HepG2 (cell line): ENCODE results near the gene CASKIN1. TPM values are rescaled to one million over a fixed set of nuclear protein-coding genes. Genes with fewer than 3 reads are reported as not detected.
A peak's percentile ranks its signal among the peaks of the same experiment; 100 is the strongest.

Source experiments
- FOXA3 ChIP-seq: IDR thresholded peaks from 2 replicates; pipeline ENCODE4 v1.6.1; 2016; ENCODE audit warnings: missing genetic modification reagents, missing compliant biosample characterization
- GPN1 ChIP-seq: sonication (generic); formaldehyde crosslinking; IDR thresholded peaks from 2 replicates; pipeline ENCODE4 v1.5.1; 2020; ENCODE audit warnings: missing genetic modification reagents, borderline replicate concordance
- MAF1 ChIP-seq: sonication (generic); formaldehyde crosslinking; IDR thresholded peaks from 2 replicates; pipeline ENCODE4 v1.5.0; 2020; ENCODE audit warnings: missing genetic modification reagents, borderline replicate concordance
- MXD4 ChIP-seq: IDR thresholded peaks from 2 replicates; pipeline ENCODE4 v1.6.1; 2016; ENCODE audit warnings: mild to moderate bottlenecking, missing biosample characterization, missing genetic modification reagents
- NCOA5 ChIP-seq: sonication (generic); formaldehyde crosslinking; IDR thresholded peaks from 2 replicates; pipeline ENCODE4 v1.4.0; 2020; ENCODE audit warnings: missing genetic modification reagents
- NR0B2 ChIP-seq: sonication (generic); formaldehyde crosslinking; IDR thresholded peaks from 2 replicates; pipeline ENCODE4 v1.4.0; 2020; ENCODE audit warnings: mild to moderate bottlenecking, missing genetic modification reagents
- NR1H2 ChIP-seq: sonication (generic); formaldehyde crosslinking; IDR thresholded peaks from 2 replicates; pipeline ENCODE4 v1.8.1; 2022; ENCODE audit warnings: low read depth, missing genetic modification reagents, borderline replicate concordance
- SMAD3 ChIP-seq: sonication (generic); formaldehyde crosslinking; IDR thresholded peaks from 2 replicates; pipeline ENCODE4 v1.4.0; 2020; ENCODE audit warnings: missing genetic modification reagents
- ZFP37 ChIP-seq: sonication (generic); formaldehyde crosslinking; IDR thresholded peaks from 2 replicates; pipeline ENCODE4 v1.4.0; 2020; ENCODE audit warnings: missing genetic modification reagents, borderline replicate concordance
- ZGPAT ChIP-seq: IDR thresholded peaks from 2 replicates; pipeline ENCODE4 v1.6.1; 2016; ENCODE audit warnings: mild to moderate bottlenecking
- ZNF317 ChIP-seq: sonication (generic); formaldehyde crosslinking; IDR thresholded peaks from 2 replicates; pipeline ENCODE4 v1.5.0; 2020; ENCODE audit warnings: mild to moderate bottlenecking, missing genetic modification reagents
- ZNF547 ChIP-seq: sonication (generic); formaldehyde crosslinking; IDR thresholded peaks from 2 replicates; pipeline ENCODE4 v1.5.1; 2020; ENCODE audit warnings: mild to moderate bottlenecking, missing genetic modification reagents
- ZNF619 ChIP-seq: sonication (generic); formaldehyde crosslinking; IDR thresholded peaks from 2 replicates; pipeline ENCODE4 v1.4.0; 2020; ENCODE audit warnings: mild to moderate bottlenecking, missing genetic modification reagents
- ZNF639 ChIP-seq: conservative IDR thresholded peaks from 2 replicates; pipeline ENCODE4 v1.6.1; 2018; ENCODE audit warnings: missing genetic modification reagents
- ZNF891 ChIP-seq: sonication (generic); formaldehyde crosslinking; IDR thresholded peaks from 2 replicates; pipeline ENCODE4 v1.5.0; 2020; ENCODE audit warnings: mild to moderate bottlenecking, missing genetic modification reagents
- ZSCAN29 ChIP-seq: sonication (generic); formaldehyde crosslinking; conservative IDR thresholded peaks from 2 replicates; pipeline ENCODE4 v1.4.0; 2020; ENCODE audit warnings: mild to moderate bottlenecking, missing genetic modification reagents
- polyA plus RNA-seq, 8 experiments: library from polyadenylated mRNA; depleted of rRNA in 3 of 8; stranded (reverse) in 7 of 8; unstranded in 1 of 8; fragments of >200 nt; fragmentation: Illumina TruSeq in 4 of 8; extraction: Trizol in 4 of 8; gene quantifications; 2 replicates each; pipeline versions ENCODE4 v1.2.1 to v1.2.3, GENCODE V29; 2011 to 2016; ENCODE audit warnings: low read depth in 4 of 8, missing spikeins in 1 of 8, mixed read lengths in 1 of 8; ENCODE audit not compliant: insufficient read depth in 1 of 8
- total RNA-seq, 5 experiments: library from RNA; depleted of rRNA; stranded (reverse); fragments of >200 nt; fragmentation: Illumina TruSeq; extraction: Trizol; gene quantifications; 2 replicates each; pipeline ENCODE4 v1.2.3, GENCODE V29; 2016; ENCODE audit warnings: low read depth in 1 of 5
- TF ChIP-seq, protein P1 (sequence below): sonication (generic); formaldehyde crosslinking; IDR thresholded peaks from 2 replicates; pipeline ENCODE4 v1.5.0; 2020; ENCODE audit warnings: mild to moderate bottlenecking, missing genetic modification reagents
- TF ChIP-seq, protein P2 (sequence below): sonication (generic); formaldehyde crosslinking; IDR thresholded peaks from 2 replicates; pipeline ENCODE4 v1.5.1; 2020; ENCODE audit warnings: mild to moderate bottlenecking, missing genetic modification reagents, borderline replicate concordance
- TF ChIP-seq, protein P3 (sequence below): IDR thresholded peaks from 2 replicates; pipeline ENCODE4 v1.6.1; 2016; ENCODE audit warnings: missing genetic modification reagents, missing compliant biosample characterization
- TF ChIP-seq, protein P4 (sequence below): sonication (generic); formaldehyde crosslinking; IDR thresholded peaks from 2 replicates; pipeline ENCODE4 v1.8.0; 2022; ENCODE audit warnings: mild to moderate bottlenecking, missing genetic modification reagents, moderate library complexity

Gene CASKIN1
- total and polyA plus RNA-seq, 2 of the 13 experiments (the other 11 are each of a cell fraction or from before 2014, with no cell fraction given) = 1.2 to 2.2 TPM

DNA sequence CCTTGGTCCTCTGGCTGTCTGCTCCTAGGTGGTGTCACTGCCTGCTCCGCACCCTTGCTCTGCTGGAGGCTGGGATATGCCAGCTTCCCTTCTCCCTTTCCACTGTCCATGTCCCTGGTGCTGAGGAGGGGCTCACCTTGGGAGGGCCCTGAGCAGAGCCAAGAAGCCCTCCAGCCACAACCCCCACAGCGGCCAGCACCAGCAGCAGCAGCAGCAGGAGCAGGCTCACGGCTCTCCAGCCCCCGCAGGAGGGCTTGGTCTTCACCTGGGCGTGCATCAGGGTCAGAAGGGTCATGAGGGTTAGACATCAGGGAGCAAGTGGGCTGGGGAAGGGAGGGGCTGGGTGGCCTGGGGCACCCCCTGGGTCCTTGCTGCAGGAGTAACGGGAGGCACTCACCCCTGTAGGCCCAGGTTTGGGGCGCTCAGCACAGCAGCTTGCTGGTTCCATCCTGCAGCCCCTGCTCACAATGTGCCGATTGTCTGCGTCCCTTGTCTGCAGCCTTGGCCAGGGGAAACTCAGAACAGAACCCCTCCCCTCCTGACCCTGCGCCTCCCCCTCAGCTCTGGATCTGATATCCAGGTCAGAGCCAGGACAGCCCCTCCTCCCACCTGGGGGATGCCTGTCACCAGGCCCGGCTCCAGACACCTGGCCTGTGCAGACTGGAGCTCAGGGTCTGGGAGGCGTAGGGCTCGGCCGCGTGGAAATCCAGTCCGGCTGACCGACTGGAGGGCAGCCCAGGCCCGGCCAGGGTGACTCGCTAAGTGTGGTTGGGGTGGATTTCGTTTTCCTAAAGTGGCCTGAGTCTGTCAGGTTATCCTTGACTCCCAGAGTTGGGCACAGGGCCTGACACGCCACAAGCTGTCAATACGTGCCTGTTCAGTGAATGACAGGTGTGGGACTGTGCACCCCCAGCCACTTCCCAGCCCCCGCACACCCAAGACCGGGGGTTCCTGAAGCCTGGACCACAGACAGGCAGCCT, 14.3 kb upstream of the CASKIN1 start, which contains the start of gene BRICD5 (continued):
- TF ChIP-seq, protein P1, sequence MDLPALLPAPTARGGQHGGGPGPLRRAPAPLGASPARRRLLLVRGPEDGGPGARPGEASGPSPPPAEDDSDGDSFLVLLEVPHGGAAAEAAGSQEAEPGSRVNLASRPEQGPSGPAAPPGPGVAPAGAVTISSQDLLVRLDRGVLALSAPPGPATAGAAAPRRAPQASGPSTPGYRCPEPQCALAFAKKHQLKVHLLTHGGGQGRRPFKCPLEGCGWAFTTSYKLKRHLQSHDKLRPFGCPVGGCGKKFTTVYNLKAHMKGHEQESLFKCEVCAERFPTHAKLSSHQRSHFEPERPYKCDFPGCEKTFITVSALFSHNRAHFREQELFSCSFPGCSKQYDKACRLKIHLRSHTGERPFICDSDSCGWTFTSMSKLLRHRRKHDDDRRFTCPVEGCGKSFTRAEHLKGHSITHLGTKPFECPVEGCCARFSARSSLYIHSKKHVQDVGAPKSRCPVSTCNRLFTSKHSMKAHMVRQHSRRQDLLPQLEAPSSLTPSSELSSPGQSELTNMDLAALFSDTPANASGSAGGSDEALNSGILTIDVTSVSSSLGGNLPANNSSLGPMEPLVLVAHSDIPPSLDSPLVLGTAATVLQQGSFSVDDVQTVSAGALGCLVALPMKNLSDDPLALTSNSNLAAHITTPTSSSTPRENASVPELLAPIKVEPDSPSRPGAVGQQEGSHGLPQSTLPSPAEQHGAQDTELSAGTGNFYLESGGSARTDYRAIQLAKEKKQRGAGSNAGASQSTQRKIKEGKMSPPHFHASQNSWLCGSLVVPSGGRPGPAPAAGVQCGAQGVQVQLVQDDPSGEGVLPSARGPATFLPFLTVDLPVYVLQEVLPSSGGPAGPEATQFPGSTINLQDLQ (CRISPR knock-in tag) = no peak
- TF ChIP-seq, protein P2, sequence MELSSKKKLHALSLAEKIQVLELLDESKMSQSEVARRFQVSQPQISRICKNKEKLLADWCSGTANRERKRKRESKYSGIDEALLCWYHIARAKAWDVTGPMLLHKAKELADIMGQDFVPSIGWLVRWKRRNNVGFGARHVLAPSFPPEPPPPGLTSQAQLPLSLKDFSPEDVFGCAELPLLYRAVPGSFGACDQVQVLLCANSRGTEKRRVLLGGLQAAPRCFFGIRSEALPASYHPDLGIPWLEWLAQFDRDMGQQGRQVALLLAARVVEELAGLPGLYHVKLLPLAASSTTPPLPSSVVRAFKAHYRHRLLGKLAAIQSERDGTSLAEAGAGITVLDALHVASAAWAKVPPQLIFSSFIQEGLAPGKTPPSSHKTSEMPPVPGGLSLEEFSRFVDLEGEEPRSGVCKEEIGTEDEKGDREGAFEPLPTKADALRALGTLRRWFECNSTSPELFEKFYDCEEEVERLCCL (CRISPR knock-in tag) = no peak
- no peak for TF ChIP-seq ZNF547 (CRISPR knock-in tag)
- TF ChIP-seq, protein P3, sequence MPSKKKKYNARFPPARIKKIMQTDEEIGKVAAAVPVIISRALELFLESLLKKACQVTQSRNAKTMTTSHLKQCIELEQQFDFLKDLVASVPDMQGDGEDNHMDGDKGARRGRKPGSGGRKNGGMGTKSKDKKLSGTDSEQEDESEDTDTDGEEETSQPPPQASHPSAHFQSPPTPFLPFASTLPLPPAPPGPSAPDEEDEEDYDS (CRISPR knock-in tag) = 0 out of 2 replicates have a peak, but pooled peaks have one; percentile 21
- no peak for TF ChIP-seq SMAD3
- TF ChIP-seq ZNF317 (CRISPR knock-in tag) = peak; percentile 45; the same call in 1 of the 2 replicates
- TF ChIP-seq GPN1 = no peak
- TF ChIP-seq ZGPAT (CRISPR knock-in tag) = no peak
- TF ChIP-seq NR0B2 = peak; percentile 58; the same call in 1 of the 2 replicates
- no peak for TF ChIP-seq NR1H2 (CRISPR knock-in tag)
- no peak for TF ChIP-seq MXD4
- TF ChIP-seq ZSCAN29 (CRISPR knock-in tag) = no peak
- no peak for TF ChIP-seq FOXA3 (CRISPR knock-in tag)
- TF ChIP-seq ZNF639 (CRISPR knock-in tag) = no peak
- TF ChIP-seq ZFP37 (CRISPR knock-in tag) = no peak
- TF ChIP-seq MAF1 (CRISPR knock-in tag) = no peak
- TF ChIP-seq NCOA5 = no peak
- TF ChIP-seq ZNF619 = no peak
- 0 out of 2 replicates have a peak, but pooled peaks have one; percentile 25 for TF ChIP-seq ZNF891 (CRISPR knock-in tag)
- TF ChIP-seq, protein P4, sequence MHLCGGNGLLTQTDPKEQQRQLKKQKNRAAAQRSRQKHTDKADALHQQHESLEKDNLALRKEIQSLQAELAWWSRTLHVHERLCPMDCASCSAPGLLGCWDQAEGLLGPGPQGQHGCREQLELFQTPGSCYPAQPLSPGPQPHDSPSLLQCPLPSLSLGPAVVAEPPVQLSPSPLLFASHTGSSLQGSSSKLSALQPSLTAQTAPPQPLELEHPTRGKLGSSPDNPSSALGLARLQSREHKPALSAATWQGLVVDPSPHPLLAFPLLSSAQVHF (CRISPR knock-in tag) = no peak
